Adipose tissue (tissue), 3 donors: ENCODE measurements around the gene FBXO44. TPM values are rescaled to one million over a fixed set of nuclear protein-coding genes. Genes with fewer than 3 reads are reported as not detected.

Experiments
- H3K27ac ChIP-seq: one replicate; pipeline ENCODE4 v1.5.1; 2013; ENCODE audit warnings: low read depth, low read length
- WGBS, 3 donors: extraction: QIAGEN DNeasy Blood & Tissue Kit; methylation state at CpG; one replicate each; pipeline ENCODE4 v1.1.7; 2013; 5-methylcytosine and 5-hydroxymethylcytosine counted together
- polyA plus RNA-seq, 3 donors: library from polyadenylated mRNA; stranded (reverse); fragments of 200-250 nt; gene quantifications; one replicate each; pipeline ENCODE4 v1.2.3, GENCODE V29; 2013
- donor health status: healthy with polysubstance abuse.
- donor health status: Bipolar disorder and iron deficiency.
- donor health status: healthy.

The FBXO44 gene
- polyA plus RNA-seq, 3 donors = 7.3 to 17.6 (median 8.1) TPM

DNA sequence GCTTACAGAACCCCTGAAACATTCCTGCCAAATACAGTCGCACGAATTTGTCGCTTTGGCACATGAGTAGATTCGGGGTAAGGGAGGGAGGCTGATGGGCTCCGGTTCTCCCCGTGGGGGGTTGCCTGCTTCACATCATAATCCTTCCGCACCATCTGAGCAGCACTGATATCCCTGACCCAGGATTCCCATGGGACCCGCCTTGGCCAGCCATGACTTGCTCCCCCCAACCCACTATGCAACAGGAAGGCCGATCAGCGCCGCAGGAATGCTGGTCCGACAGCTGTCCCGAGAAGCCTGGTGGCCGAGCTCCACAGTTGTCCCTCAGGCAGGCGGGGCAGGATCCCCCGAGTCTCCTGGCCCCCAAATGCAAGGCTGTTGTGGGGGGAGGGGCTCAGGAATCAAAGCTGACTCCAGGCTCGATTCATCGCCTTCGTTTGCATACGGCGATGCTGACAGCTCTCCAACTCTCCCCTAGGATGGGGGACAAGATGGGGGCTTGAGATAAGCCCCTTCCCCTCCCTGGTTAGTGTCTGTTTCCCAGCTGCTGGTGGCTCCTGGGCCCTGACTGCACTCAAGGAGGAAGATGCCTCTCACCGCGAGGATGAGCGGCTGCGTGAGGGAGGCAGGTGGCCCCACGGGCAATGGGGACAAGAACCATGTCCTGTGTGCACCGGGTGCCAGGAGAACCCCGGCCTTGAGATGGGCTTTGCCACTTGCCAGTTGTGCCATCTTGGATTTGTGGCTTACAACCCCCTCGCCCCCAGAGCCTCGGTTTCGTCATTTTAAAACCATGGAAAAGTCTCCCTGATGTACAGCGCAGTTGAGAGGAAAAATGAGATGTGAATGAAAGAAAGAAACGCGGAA lies 46.2 kb downstream of the FBXO44 start:
- H3K27ac ChIP-seq = no peak overlapping the region
- 34 to 47% (median 45%) methylated on average over 33 to 34 of the region's 34 CpGs for WGBS, 3 donors

DNA sequence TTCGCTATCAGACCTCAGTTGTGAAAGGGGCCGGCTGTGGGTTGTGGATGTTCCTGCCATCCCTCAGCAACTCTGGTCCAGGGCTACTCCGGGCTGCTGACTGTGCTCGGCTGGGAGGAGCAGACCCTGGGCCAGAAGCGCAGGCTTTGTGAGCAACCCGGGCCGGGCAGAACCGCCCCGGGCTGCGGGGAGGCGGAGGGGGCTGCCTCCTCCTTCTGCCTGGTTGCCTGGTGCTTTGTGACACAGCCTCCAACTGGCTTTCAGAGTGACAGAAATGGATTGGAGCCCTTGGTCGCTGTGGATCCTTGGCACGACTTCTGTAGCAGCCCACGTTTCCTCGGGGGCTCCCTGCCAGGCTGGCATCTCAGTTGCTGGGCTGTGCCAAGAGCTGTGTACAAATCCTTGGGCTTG lies 46.9 kb downstream of the FBXO44 start:
- no peak overlapping the region for H3K27ac ChIP-seq
- WGBS, 3 donors = 41 to 43% (median 43%) methylated on average over 15 of the region's 15 CpGs

DNA sequence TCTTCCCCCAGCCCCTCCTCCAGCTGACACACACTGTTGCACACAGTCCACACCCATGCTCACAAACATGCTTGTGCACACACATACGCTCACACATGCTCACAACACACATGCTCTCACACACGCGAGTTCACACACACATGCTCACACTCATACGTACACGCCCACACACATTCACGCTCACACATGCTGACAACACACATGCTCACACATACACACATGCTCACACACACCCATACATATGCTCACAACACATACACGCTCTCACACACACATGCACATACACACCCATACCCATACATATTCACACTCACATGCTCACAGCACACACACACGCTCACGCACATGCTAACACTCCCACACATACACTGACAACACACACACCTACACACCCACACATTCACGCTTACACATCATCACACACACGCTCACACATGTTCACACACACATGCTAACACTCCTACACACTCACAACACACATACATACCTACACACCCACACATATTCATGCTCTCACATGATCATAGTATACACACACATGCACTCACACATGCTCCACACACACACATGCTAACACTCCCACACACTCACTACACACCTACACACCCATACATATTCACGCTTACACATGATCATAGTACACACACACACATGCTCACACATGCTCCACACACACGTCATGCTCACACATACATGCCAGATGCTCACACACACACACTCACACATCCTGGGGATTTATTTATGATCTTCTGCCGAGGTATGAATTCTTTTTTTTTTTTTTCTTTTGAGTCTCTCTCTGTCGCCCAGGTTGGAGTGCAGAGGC lies 47.5 kb downstream of the FBXO44 start:
- H3K27ac ChIP-seq = no peak overlapping the region
- 80 to 82% (median 81%) methylated on average over 15 of the region's 15 CpGs for WGBS, 3 donors

DNA sequence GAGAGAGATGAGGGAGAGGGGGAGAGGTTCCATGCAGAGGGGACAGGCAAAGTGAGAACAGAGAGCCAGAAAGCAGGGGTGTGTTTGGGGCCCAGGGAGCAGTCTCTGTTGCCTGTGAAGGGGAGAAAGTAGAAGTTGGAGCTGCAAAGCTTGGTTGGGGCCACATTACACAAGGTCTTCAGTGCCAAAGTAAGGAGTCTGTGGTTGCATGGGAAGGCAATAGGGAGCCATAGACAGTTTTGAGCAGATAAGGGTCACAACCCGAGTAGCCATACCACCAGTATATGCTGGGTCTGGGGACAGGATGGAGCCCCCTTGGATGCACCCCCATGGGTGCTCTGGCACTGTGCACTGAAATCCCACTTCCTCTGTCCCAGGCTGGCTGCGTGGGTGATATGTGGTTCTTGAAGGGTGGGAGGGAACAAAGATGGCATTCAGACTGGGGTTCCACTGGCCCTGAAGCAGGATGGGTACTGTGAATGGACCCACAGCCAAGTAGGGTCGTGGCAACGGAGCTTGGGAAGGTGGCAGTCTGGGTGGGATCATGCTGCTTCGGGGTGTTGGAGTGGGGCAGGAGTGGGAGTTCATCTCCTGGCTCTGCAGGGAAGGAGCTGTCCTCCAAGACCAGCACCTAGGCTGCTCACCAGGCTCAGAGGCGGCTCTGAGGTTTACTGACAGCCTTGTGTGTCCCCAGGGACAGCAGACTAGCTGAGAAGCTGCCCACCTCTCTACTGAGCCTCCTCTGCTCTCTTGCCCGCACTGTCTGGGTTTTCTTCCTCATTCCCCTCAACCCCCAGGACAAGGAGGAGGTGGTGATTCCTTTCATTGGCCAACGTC lies 48.9 kb downstream of the FBXO44 start:
- no peak overlapping the region for H3K27ac ChIP-seq
- WGBS, 3 donors = 61 to 69% (median 62%) methylated on average over 8 of the region's 8 CpGs

DNA sequence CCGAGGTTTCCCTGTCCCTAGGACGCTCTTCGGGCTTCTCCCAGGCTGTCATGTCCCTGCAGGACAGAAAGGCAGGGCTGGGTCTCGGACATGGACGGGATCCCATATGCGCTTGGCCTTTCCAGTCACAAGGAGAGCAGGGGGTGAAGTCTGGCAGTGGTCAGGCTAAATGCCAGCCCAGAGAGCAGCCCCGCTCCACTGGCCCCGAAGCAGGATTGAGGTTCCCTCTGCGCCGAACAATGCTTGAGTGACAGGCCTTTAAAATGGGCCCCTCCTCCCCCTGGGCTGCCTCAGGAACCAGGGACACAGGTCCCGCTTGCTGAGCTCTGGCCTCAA lies 49.5 kb downstream of the FBXO44 start:
- 63 to 76% (median 65%) methylated on average over 11 of the region's 11 CpGs for WGBS, 3 donors
- no peak overlapping the region for H3K27ac ChIP-seq

DNA sequence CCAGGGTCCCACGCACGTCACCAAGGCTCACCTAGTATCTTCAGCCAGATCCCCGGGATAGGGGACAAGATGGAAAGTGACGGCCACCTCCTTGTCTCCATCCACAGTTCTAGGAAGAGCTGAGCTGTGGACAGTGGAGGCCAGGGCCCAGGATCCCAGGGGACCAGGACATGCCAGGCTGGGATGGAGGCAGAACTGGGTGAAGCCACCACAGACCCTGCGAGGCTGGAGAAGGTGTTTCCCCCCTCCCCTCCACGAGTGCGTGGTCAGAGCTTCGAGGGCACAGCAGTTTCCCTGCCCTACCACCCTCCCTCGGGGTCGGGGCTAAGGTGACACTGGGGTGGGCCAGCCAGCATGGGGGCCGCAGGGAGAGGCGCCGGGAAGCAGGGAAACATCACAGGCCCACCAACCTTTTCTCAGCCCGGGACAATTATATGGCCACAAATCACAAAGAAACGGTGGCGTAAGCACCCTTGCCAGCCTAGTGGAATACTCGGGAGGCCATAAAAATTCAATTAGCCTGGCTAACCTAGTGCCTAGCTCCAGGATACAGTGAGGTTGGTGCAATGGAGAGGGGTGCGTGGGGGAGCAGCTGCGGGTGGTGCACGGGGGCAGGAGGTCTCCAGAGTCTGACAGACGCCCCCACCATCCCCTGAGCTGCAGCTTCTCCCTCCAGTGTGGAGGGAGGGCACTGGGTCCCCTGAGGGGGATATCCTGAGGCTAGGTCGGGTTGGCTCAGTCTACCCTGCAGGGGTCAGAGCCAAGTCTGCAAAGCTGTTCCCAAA lies 50.2 kb downstream of the FBXO44 start:
- 60 to 77% (median 67%) methylated on average over 22 of the region's 22 CpGs for WGBS, 3 donors
- H3K27ac ChIP-seq = no peak overlapping the region

DNA sequence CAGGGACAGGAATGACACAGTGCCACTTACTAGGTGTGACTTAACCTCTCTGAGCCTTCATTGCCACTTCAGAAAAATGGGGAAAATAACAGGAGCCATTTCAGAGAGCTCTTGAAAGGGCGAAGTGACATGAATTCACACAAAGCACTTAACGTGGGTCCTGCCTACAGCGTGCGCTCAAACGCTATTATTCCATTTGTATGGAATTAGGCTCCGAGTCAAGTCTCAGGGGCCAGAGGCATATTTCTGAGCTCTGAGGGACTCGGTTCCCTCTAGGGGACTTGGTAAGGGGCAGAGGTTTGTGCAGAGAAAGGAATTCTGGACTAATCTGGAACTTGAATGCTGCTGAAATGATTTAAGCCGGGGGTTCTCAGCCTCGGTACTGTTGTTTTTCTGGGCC lies 50.9 kb downstream of the FBXO44 start:
- H3K27ac ChIP-seq = no peak overlapping the region
- 79 to 86% (median 79%) methylated on average over 9 of the region's 9 CpGs for WGBS, 3 donors

DNA sequence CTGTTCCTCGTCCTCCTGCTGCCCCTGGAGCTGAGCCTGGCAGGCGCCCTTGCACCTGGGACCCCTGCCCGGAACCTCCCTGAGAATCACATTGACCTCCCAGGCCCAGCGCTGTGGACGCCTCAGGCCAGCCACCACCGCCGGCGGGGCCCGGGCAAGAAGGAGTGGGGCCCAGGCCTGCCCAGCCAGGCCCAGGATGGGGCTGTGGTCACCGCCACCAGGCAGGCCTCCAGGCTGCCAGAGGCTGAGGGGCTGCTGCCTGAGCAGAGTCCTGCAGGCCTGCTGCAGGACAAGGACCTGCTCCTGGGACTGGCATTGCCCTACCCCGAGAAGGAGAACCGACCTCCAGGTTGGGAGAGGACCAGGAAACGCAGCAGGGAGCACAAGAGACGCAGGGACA lies 51.6 kb downstream of the FBXO44 start:
- WGBS, 3 donors = 92 to 96% (median 93%) methylated on average over 14 of the region's 14 CpGs
- no peak overlapping the region for H3K27ac ChIP-seq

DNA sequence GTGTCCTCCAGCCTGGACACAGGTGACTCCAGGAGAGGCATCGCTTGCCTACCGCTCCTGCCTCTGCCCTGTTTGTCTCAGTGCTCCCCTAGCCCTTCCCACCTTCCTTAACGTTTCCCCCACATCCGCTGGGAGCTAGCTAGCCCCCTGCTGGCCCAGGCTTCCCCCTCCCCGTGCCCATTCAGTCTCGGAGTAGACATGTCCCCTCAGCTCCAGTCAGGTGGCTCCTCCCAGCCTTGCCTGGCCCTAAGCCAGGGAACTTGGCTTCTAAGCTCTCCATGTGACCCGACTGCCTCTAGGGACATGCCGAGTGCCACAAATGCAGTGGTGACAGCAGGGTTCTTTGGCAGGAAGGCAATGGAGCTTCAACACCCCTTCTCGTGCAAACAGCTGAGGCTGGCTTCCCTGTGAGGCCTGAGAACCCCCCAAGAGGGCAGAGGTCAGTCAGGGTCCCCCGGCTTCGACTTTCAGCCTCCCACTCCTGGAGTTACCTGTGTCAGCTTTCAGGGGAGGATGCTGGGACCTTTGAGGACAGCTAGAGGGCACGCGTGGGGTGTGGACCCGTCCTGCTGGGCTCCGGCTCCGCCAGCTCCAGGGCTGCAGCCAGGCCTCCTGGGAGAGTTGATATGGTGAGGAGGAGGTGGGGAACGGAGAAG lies 53.1 kb downstream of the FBXO44 start:
- H3K27ac ChIP-seq = no peak overlapping the region
- 34 to 50% (median 41%) methylated on average over 16 to 17 of the region's 17 CpGs for WGBS, 3 donors

DNA sequence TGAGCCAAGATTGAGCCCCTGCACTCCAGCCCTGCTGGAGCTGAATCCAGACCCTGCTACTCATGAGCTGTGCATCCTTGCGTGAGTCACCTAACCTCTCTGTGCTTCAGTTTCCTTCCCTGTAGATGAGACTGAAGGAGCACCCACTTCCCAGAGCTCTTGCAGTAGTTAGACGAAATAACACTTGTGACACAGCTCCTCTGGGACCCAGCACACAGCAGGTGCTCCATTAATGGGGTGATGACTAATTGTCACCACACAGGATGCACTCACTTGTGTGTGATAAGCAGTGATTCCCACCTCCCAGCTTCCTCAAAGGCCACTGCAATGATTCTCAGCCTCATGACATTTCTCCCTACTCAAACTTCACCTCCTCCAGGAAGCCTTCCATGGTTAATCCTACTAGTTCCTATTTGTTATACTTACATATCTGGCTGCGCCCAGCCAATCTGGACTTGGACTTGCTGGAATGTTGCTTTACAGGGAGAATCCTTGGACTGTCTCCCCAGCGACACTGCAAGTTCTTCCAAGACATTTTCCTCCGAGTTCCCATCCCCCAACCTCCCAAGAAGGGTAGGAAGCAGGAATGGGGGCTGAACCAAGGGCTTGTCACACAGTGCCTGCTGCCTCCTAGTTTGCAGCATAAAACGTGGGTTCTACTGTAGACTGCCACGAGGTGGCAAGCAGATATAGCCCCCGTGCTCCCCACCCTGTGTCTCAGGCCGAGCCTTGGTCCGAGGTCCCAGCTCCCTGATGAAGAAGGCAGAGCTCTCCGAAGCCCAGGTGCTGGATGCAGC lies 54.1 kb downstream of the FBXO44 start:
- no peak overlapping the region for H3K27ac ChIP-seq
- 72 to 79% (median 77%) methylated on average over 11 of the region's 11 CpGs for WGBS, 3 donors

DNA sequence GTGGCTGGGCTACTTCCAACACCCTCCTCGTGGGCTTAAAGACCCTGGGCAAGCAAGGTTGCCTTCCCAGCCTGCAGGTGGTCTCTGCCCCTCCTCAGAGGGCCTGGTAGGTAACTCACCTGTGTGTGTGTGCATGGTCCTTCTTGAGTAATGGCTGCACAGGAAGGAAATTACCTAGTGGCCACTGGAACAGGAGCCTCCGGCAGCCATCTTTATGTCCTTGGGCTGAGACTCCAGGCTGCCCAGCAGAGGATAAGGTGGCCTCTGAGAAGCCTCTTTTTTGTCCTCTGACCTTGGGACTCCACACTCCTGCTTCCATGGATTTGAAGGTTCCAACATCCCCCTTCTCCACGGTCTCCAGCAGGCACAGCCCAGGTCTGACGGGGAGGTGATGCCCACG lies 56.8 kb downstream of the FBXO44 start:
- 89 to 95% (median 93%) methylated on average over 5 of the region's 5 CpGs for WGBS, 3 donors
- no peak overlapping the region for H3K27ac ChIP-seq

DNA sequence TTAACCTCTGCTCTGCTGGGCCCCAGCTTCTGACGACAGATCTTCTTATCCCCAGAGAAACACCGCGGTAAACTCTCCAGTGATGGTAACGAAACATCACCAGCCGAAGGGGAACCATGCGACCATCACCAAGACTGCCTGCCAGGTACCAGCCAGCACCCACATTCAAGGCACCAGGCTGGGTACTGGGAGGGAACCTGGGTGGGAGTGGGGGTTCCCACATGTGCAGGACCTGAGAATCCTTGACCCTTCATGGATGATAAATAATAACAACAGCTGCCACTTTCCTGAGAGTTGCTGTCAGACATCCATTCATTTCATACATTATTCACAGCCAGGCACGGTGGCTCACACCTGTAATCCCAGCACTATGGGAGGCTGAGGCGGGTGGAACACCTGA lies 57.6 kb downstream of the FBXO44 start:
- H3K27ac ChIP-seq = no peak overlapping the region
- WGBS, 3 donors = 84 to 91% (median 88%) methylated on average over 8 of the region's 8 CpGs

Other genes starting within 250 kb of the FBXO44 start
- gene DISP3, start 175.7 kb upstream of the FBXO44 start, polyA plus RNA-seq = under 1 TPM in 2 of 3 donors, not detected in 1; 0.01 to 0.12 TPM
- gene FBXO2, start 448 bp upstream of the FBXO44 start, polyA plus RNA-seq = 10 to 100 TPM in 1 of 3 donors, 1 to 10 TPM in 2; 1.5 to 45.9 (median 2.7) TPM
- gene FBXO6, start 9.3 kb downstream of the FBXO44 start, polyA plus RNA-seq = 10 to 100 TPM in 2 of 3 donors, 1 to 10 TPM in 1; 9.3 to 15.7 (median 11.2) TPM
- 10 to 100 TPM; 31.2 to 44.5 (median 43.7) TPM for gene MAD2L2, start 26.3 kb downstream of the FBXO44 start, polyA plus RNA-seq
- under 1 TPM; under 0.01 to 0.03 (median 0.01) TPM for gene DRAXIN, start 36.8 kb downstream of the FBXO44 start, polyA plus RNA-seq
- 10 to 100 TPM; 52.4 to 72.3 (median 63.3) TPM for gene AGTRAP, start 81.3 kb downstream of the FBXO44 start, polyA plus RNA-seq
- 1 to 10 TPM in 2 of 3 donors, under 1 TPM in 1; 0.83 to 2.7 (median 2.1) TPM for gene C1orf167, start 107.3 kb downstream of the FBXO44 start, polyA plus RNA-seq
- 10 to 100 TPM in 2 of 3 donors, 1 to 10 TPM in 1; 8.2 to 16.1 (median 14.0) TPM for gene MTHFR, start 151.1 kb downstream of the FBXO44 start, polyA plus RNA-seq
- gene CLCN6, start 151.3 kb downstream of the FBXO44 start, polyA plus RNA-seq = 10 to 100 TPM in 1 of 3 donors, 1 to 10 TPM in 2; 5.4 to 12.6 (median 6.3) TPM
- gene NPPA, start 192.9 kb downstream of the FBXO44 start, polyA plus RNA-seq = 10 to 100 TPM in 1 of 3 donors, under 1 TPM in 2; 0.42 to 40.6 (median 0.49) TPM
- gene NPPB, start 204.1 kb downstream of the FBXO44 start, polyA plus RNA-seq = under 1 TPM in 2 of 3 donors, not detected in 1; 0.58 to 0.62 TPM